C1 segment of cervical spinal cord (tissue), 14 donors: ENCODE results near the gene S100PBP.

Source experiments
- DNase-seq, 14 donors: peaks; one replicate each; lab custom pipeline; 2025; lab: John Stamatoyannopoulos, UW

Gene S100PBP

GRCh38 chr1:32869923-32870614, 52.6 kb downstream of the S100PBP start:
- peak in 1 of 14 donors; percentile 39 for DNase-seq

- DNase-seq = peak in 1 of 14 donors; percentile 25
Observed at GRCh38 chr1:32870615-32871363, 53.3 kb downstream of the S100PBP start, which contains the start of gene FNDC5. TSS of gene FNDC5 (minus strand) at chr1:32870912.

GRCh38 chr1:32871364-32872191, 54.1 kb downstream of the S100PBP start:
- DNase-seq = no peak

GRCh38 chr1:32872192-32872460, 54.7 kb downstream of the S100PBP start:
- DNase-seq = no peak

GRCh38 chr1:32873484-32873883, 56.0 kb downstream of the S100PBP start:
- no peak for DNase-seq

- no peak for DNase-seq
Observed at GRCh38 chr1:32874860-32875752, 57.7 kb downstream of the S100PBP start.

GRCh38 chr1:32876341-32877210, 59.1 kb downstream of the S100PBP start:
- peak in 8 of 14 donors; percentile 21 to 62 (median 28) for DNase-seq

- peak in 1 of 14 donors; percentile 85 for DNase-seq
Observed at GRCh38 chr1:32877211-32878110, 60.0 kb downstream of the S100PBP start.

GRCh38 chr1:32878183-32878582, 60.7 kb downstream of the S100PBP start:
- DNase-seq = peak in 1 of 14 donors; percentile 91

- DNase-seq = no peak
Observed at GRCh38 chr1:32878637-32879041, 61.2 kb downstream of the S100PBP start.

GRCh38 chr1:32881291-32881690, 63.8 kb downstream of the S100PBP start:
- no peak for DNase-seq

GRCh38 chr1:32881871-32882850, 64.7 kb downstream of the S100PBP start:
- peak in 9 of 14 donors; percentile 16 to 92 (median 36) for DNase-seq

GRCh38 chr1:32883338-32884031, 66.0 kb downstream of the S100PBP start:
- peak in 1 of 14 donors; percentile 26 for DNase-seq

GRCh38 chr1:32884032-32884372, 66.5 kb downstream of the S100PBP start:
- no peak for DNase-seq

- DNase-seq = peak in 1 of 14 donors; percentile 34
Observed at GRCh38 chr1:32884726-32885125, 67.3 kb downstream of the S100PBP start.

GRCh38 chr1:32885676-32886003, 68.2 kb downstream of the S100PBP start:
- no peak for DNase-seq

GRCh38 chr1:32886004-32886827, 68.8 kb downstream of the S100PBP start, which contains the start of gene HPCA:
TSS of gene HPCA (plus strand) at chr1:32886491. CDS start at chr1:32888899, 2,408 bp downstream.
- DNase-seq = peak in 3 of 14 donors; percentile 25 to 59 (median 30)
